Immature natural killer cell (primary cell): ENCODE results near the gene PRICKLE2. TPM values are rescaled to one million over a fixed set of nuclear protein-coding genes. Genes with fewer than 3 reads are reported as not detected.
"Not testable (repeated sequence)": the region's sequence is repeated elsewhere in the genome, so short reads cannot be mapped to it uniquely, and the experiment has no call there.

Experiments
- DNase-seq, 3 donors: peaks; one replicate each; pipeline ENCODE4 v3.0.0; 2022; ENCODE audit warnings: mixed read lengths in 1 of 3
- H3K27ac Mint-ChIP-seq, 6 donors: one replicate each; pipeline ENCODE4 v1.8.0; 2020; ENCODE audit warnings: mixed read lengths in 6 of 6, mild to moderate bottlenecking in 5 of 6, inconsistent platforms in 4 of 6, moderate library complexity in 3 of 6
- H3K27me3 Mint-ChIP-seq, 3 donors: one replicate each; pipeline ENCODE4 v1.8.0; 2020 to 2021; ENCODE audit warnings: low read depth in 3 of 3, mild to moderate bottlenecking in 3 of 3, mixed read lengths in 3 of 3, moderate library complexity in 3 of 3, inconsistent platforms in 1 of 3
- H3K36me3 Mint-ChIP-seq, 3 donors: one replicate each; pipeline ENCODE4 v1.8.0; 2020; ENCODE audit warnings: mixed read lengths in 3 of 3, inconsistent platforms in 2 of 3, mild to moderate bottlenecking in 2 of 3
- H3K4me1 Mint-ChIP-seq, 2 donors: one replicate each; pipeline ENCODE4 v1.8.0; 2020; ENCODE audit warnings: inconsistent platforms in 2 of 2, mild to moderate bottlenecking in 2 of 2, mixed read lengths in 2 of 2, moderate library complexity in 1 of 2
- H3K4me3 Mint-ChIP-seq, 5 donors: one replicate each; pipeline ENCODE4 v1.8.0; 2020; ENCODE audit warnings: mild to moderate bottlenecking in 5 of 5, mixed read lengths in 5 of 5, inconsistent platforms in 3 of 5, moderate library complexity in 3 of 5
- H3K9me3 Mint-ChIP-seq, 6 donors: one replicate each; pipeline ENCODE4 v1.8.0; 2020; ENCODE audit warnings: mild to moderate bottlenecking in 6 of 6, mixed read lengths in 6 of 6, inconsistent platforms in 4 of 6, moderate library complexity in 3 of 6
- polyA plus RNA-seq, 3 donors: library from polyadenylated mRNA; unstranded; fragments of 300-500 nt; fragmentation: Illumina TruSeq; gene quantifications; one replicate each; pipeline ENCODE4 v1.2.3, GENCODE V29; 2021

Gene PRICKLE2
- polyA plus RNA-seq, 3 donors from 2014 or later, result 0.19 to 0.64 (median 0.43) TPM

DNA sequence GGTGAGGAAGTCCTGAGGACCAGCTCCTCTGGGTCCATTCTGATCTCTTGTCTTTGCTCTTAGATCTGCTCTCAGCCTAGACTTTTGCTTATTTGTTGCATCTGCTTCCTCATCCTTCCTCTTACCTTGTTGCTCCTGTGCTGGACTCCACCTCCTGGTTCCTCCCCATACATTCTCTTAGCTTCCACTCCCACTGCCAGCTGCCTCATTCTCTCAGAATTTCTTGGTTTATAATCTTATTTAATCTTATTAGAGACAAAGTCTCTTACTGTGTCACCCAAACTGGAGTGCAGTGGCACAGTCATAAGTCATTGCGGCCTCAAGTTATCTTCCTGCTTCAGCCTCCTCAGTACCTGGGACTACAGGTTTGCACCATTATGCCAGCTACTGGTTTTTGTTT lies 133.8 kb downstream of the PRICKLE2 start:
- Mint-ChIP-seq H3K4me1 (no peaks in the 10 kb centered on the region), H3K27ac (no peak overlapping the region), H3K36me3 (no peaks in the 10 kb centered on the region), H3K27me3 (peaks cover 0 to 2% (median 2%) of the 10 kb centered on the region in 3 donors), H3K4me3 (no peak overlapping the region), H3K9me3 (peaks cover 0 to 4% (median 0%) of the 10 kb centered on the region in 6 donors)
- DNase-seq, result no peak

DNA sequence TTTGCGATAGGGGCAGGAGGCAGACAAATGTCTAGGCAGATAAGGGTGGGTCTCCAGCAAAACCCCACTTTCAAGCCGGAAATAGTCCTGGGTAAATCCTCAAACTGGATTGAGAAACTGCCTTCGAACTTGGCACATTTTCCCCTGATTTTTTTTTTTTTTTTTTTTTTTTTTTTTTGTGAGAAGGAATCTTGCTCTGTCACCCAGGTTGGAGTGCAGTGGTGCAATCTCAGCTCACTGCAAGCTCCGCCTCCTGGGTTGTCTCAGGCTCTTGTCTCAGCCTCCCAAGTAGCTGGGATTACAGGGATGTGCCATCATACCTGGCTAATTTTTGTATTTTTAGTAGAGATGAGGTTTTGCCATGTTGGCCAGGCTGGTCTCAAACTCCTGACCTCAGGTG lies 135.9 kb downstream of the PRICKLE2 start:
- H3K4me3 Mint-ChIP-seq, DNase-seq, H3K27ac Mint-ChIP-seq, H3K36me3 Mint-ChIP-seq, H3K9me3 Mint-ChIP-seq, H3K27me3 Mint-ChIP-seq, H3K4me1 Mint-ChIP-seq: not testable (repeated sequence)

DNA sequence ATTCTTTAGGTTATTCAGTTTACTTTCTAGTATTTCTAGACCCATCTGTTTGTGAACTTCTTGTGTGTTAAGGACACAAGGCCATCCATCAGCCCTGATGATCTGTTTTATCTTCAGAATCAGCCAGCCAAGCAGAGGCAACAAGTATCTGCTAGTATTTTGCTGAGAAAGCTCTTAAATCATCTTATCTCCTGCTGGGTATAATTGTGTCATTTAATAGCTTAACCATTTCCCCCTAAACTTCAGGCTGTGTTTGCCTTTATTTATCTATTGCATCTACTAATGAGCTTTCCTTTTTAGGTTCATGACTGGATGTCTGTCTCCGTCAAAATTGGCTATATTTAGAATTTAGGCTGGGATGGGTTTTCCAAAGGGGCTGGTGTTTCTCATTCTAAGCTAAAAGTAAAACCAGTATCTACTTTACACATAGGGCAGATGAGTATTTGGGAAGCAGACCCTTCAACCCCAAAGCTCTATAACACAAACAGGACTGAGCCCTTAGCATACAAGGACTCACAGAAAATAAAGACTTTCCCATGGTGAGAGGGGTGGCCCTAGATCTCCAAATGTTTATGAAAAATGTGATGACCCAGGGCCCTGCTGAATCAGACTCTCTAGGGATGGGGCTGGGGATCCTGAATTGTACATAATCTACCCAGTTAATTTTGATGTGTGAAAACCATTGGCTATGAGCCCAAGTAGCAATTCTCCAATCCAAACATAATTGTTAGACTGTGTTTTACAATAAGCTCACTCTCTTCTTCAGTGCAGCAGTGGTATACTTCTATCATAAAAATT lies 136.7 kb downstream of the PRICKLE2 start:
- Mint-ChIP-seq H3K27ac (no peak overlapping the region), H3K9me3 (peaks cover 0 to 6% (median 0%) of the 10 kb centered on the region in 6 donors), H3K36me3 (no peaks in the 10 kb centered on the region), H3K27me3 (peaks cover 0 to 2% (median 0%) of the 10 kb centered on the region in 3 donors), H3K4me3 (no peak overlapping the region), H3K4me1 (no peaks in the 10 kb centered on the region)
- no peak for DNase-seq

DNA sequence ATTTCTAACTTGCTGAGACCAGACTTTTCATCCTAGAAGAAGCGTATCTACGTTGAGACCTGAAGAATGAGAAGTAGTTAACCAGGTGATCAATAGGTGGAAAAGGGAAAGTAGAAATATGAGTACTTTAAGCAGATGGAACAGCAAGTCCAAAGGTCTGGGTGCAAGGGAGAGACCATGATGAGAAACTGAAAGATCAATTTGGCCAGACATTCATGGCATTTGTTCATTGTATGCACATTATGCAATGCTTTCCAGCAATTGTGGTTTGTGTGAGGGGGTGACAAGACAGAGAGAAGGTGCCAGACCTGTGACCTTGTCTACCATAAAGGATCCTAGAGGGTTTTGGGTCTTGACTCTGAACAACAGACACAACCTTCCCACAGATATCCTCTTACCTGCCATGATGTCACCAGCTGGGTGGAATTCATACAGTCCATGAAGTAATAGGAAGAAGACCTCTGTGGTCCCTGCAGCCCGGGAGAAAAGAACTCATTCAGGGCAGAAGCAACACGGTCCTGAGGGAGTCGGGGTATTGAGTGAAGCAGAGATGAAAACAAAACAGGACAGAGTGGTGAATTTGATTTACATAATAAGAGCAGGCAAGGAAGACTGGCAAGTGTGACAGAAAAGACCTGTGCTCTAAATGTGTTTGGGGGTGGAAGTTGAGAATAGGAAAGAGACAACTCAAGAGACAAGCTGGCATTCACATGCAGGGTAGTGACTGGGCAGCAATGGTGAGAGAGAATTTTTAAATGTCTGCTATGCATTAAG lies 138.6 kb downstream of the PRICKLE2 start:
- Mint-ChIP-seq H3K27me3 (peaks cover 0 to 2% (median 0%) of the 10 kb centered on the region in 3 donors), H3K27ac (no peak overlapping the region), H3K9me3 (peaks cover 0 to 7% (median 0%) of the 10 kb centered on the region in 6 donors), H3K4me3 (no peak overlapping the region), H3K36me3 (no peaks in the 10 kb centered on the region), H3K4me1 (no peaks in the 10 kb centered on the region)
- no peak for DNase-seq

DNA sequence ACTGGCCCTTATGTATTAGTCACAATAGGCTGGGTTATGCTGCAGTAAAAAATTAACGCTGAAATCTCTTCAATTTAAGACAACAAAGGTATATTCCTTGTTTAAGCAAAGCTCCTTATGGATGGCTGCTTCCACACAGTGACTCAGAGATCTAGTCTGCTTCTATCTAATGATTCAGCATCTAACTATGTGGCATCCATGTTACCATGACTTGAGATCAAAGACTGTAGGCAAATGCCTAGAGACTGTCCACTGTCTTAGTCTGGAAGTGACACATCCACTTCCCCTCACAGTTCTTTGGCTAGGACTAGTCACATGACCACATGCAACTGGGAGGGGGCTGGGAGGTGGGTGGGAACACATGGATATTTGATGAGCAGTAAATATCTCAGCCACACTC lies 140.6 kb downstream of the PRICKLE2 start:
- DNase-seq, result no peak
- no peak overlapping the region for H3K4me3 Mint-ChIP-seq
- H3K27ac Mint-ChIP-seq, result no peak overlapping the region
- peaks cover 0 to 6% (median 3%) of the 10 kb centered on the region in 3 donors for H3K27me3 Mint-ChIP-seq
- H3K9me3 Mint-ChIP-seq, result peaks cover 0 to 7% (median 0%) of the 10 kb centered on the region in 6 donors
- no peaks in the 10 kb centered on the region for H3K4me1 Mint-ChIP-seq
- no peaks in the 10 kb centered on the region for H3K36me3 Mint-ChIP-seq

DNA sequence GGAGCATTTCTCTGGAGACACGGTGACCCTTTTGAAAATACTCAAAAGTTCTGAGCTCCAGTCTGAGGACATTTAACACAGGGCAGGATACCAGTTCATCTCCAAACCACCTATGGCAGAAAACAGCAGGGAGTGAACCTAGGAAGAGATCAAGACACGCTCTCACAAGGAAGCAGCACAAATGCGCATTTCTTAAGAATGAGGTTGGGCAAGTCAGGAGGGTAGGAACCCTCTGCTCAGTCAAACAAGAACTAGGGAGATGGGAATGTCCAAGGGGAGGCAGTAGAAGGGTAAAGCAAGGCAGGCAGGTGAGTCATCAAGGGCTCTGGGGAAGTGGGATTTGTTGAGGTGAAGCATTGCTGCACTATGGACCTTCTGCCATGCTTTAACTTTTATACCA lies 141.7 kb downstream of the PRICKLE2 start:
- peaks cover 0 to 8% (median 0%) of the 10 kb centered on the region in 6 donors for H3K9me3 Mint-ChIP-seq
- no peaks in the 10 kb centered on the region for H3K36me3 Mint-ChIP-seq
- no peaks in the 10 kb centered on the region for H3K4me1 Mint-ChIP-seq
- no peak for DNase-seq
- peaks cover 0 to 6% (median 3%) of the 10 kb centered on the region in 3 donors for H3K27me3 Mint-ChIP-seq
- H3K27ac Mint-ChIP-seq, result no peak overlapping the region
- no peak overlapping the region for H3K4me3 Mint-ChIP-seq

DNA sequence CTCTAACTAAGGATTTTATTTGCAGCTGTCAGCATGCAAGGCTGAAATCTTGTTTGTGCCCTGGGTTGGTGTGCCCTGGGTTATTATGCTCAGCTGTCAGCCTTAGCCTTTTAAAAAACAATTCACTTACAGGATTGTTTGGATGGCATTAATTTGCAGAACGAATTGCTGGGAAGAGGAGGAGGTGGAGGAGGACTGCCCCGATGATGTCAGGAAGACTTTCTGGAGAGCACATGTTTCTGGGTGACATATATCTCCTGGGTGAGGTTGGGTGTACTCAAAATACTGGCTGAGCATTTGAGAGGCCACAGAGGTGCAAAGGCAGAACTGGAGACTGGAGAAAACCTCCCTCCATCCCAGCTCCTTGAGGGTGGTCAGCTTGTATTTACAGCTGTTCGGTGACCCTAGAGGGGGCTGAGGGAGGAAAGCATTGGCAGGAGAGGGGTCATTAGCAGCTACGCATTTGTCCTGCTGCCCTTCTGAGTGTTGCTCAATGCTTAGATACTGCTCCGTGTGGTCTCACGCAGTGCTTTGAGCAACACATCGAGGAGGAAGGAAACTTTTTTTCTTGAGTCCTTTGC lies 142.2 kb downstream of the PRICKLE2 start:
- Mint-ChIP-seq H3K4me1 (no peaks in the 10 kb centered on the region), H3K27me3 (peaks cover 0 to 6% (median 3%) of the 10 kb centered on the region in 3 donors), H3K9me3 (peaks cover 0 to 8% (median 0%) of the 10 kb centered on the region in 6 donors), H3K27ac (no peak overlapping the region), H3K4me3 (no peak overlapping the region), H3K36me3 (no peaks in the 10 kb centered on the region)
- no peak for DNase-seq

DNA sequence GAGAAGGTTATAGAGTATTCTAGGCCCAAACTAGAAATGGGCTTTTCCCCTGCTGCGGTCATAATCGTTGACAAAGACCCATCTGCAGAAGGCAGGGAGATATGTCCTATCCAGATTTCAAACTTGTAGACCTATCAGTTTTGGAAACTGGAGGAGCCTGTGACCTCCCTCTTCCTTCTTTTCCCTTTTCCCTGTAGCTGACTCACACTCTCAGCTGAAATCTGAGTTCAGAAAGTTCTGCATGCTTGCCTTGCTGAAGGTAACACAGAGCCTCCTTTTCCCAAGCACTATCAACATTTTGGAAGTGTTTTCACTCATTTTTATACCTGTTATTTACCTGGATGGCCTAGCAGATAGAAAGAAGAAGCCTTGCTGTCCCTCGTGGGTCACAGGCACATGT lies 142.9 kb downstream of the PRICKLE2 start:
- H3K9me3 Mint-ChIP-seq, result peaks cover 0 to 8% (median 0%) of the 10 kb centered on the region in 6 donors
- no peak overlapping the region for H3K27ac Mint-ChIP-seq
- H3K4me1 Mint-ChIP-seq, result no peaks in the 10 kb centered on the region
- no peaks in the 10 kb centered on the region for H3K36me3 Mint-ChIP-seq
- no peak for DNase-seq
- peaks cover under 1 to 6% (median 3%) of the 10 kb centered on the region in 3 donors for H3K27me3 Mint-ChIP-seq
- H3K4me3 Mint-ChIP-seq, result no peak overlapping the region

DNA sequence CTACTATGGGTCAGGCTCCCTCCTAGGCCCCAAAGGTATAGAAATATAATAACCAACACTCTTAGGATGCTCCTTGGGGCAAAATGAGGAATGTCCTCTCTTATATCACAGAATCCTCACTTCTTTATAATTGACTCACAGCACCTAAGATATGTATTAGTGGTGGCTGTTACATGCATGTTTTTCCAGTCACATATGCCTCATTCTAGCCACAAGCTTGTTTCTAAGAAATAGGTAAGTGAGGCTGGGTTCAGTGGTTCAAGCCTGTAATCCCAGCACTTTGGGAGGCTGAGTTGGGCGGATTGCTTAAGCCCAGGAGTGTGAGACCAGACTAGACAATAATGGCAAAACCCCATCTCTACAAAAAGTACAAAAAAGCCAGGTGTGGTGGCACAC lies 144.0 kb downstream of the PRICKLE2 start:
- no peak for DNase-seq
- H3K9me3 Mint-ChIP-seq, result peaks cover 0 to 6% (median 0%) of the 10 kb centered on the region in 6 donors
- no peaks in the 10 kb centered on the region for H3K36me3 Mint-ChIP-seq
- no peak overlapping the region for H3K27ac Mint-ChIP-seq
- no peaks in the 10 kb centered on the region for H3K4me1 Mint-ChIP-seq
- peaks cover 3 to 4% (median 4%) of the 10 kb centered on the region in 3 donors for H3K27me3 Mint-ChIP-seq
- H3K4me3 Mint-ChIP-seq, result no peak overlapping the region

DNA sequence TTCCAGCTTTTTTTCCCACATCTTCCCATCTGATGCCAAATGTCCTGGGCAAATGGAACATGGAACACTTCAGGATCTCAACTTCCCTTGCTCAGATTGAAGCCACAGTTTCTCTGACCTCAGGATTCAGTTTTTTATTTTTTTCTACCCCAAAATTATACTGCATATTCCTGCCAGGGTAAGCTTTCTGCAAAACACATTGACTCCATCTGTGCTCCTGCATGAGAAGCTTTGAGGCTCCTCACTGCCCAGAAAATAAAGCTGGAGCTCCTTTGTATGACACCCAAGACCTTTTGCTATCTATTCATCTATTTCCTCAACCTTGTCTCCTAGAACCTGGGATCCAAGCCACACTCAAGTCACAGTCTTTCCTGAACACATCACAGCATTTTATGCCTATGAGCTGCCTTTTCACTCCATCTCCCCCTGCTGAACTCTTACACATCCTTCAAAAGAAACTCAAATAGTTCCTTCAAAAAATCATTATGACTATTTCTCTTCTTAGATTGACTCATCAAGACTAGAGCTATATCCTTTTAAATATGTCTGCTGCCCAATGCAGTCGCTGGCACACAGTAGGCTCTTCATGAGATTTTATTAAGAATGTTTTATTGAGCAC lies 144.5 kb downstream of the PRICKLE2 start:
- no peaks in the 10 kb centered on the region for H3K4me1 Mint-ChIP-seq

DNA sequence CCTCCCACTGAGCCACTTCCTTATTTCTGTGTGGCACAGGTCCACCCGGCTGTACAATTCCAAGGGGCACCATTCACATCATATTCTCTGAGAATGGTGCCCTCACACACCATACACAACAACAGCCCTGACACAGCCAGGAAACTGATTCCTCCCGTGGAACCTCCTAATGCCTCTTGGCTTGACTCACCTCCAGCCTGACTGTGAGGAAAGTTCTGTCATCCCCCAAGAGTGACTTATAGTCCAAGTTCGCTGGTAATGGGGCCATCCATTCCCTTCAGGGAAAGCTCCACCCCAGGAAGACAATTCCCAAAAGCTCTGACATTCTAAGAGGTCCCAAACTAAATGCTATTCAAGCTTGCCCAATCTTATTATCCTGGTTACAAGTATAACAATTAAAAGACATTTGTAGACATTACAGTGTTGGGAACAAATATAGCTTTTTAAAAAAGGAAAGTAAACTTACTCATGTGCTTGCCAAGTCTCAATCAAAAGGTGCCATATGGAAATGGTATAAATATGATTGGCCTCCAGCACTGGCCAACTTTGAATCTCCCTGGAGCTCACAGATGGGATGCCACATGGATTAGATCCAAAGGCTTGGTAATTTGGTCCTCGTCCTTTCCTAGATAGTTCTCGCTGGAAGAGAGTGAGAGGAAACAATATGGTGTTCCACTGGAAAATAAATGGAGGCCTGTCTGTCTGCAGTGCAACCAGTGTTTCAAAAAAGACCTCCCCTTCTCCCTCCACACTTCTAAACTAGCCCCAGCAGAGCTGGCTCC lies 145.7 kb downstream of the PRICKLE2 start:
- peaks cover 0 to 6% (median 0%) of the 10 kb centered on the region in 6 donors for H3K9me3 Mint-ChIP-seq
- H3K4me3 Mint-ChIP-seq, result no peak overlapping the region
- H3K36me3 Mint-ChIP-seq, result no peaks in the 10 kb centered on the region
- no peaks in the 10 kb centered on the region for H3K4me1 Mint-ChIP-seq
- no peak for DNase-seq
- H3K27ac Mint-ChIP-seq, result no peak overlapping the region
- H3K27me3 Mint-ChIP-seq, result peaks cover 3 to 4% (median 4%) of the 10 kb centered on the region in 3 donors

More for the DNA sequence above, 144.5 kb downstream of the PRICKLE2 start:
- Mint-ChIP-seq H3K27me3 (peaks cover 3 to 4% (median 4%) of the 10 kb centered on the region in 3 donors), H3K27ac (no peak overlapping the region), H3K9me3 (peaks cover 0 to 6% (median 0%) of the 10 kb centered on the region in 6 donors), H3K36me3 (no peaks in the 10 kb centered on the region), H3K4me3 (no peak overlapping the region)
- DNase-seq, result no peak

DNA sequence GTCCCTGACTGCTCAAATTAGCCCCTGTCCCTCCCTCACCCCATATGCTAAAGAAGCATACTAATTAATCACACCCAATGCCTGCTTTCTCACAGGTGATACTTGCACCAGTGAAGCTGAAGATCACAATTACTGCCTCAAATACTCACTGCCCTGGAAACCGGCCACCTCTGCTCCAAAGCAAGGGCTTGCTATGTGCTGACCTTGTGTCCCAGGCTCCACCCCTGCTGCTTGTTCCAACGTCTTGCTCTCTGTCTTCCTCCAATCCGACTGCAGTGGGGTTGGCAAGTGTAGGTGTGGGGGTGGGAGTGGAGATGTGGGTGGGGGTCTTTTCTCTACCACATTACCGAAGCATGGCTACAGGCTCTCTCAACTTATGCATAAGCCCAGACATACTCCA lies 146.3 kb downstream of the PRICKLE2 start:
- Mint-ChIP-seq H3K4me3 (no peak overlapping the region), H3K27ac (no peak overlapping the region), H3K36me3 (no peaks in the 10 kb centered on the region), H3K9me3 (peaks cover 0 to 7% (median 0%) of the 10 kb centered on the region in 6 donors), H3K27me3 (peaks cover 4 to 7% (median 4%) of the 10 kb centered on the region in 3 donors), H3K4me1 (no peaks in the 10 kb centered on the region)
- DNase-seq, result no peak
